ENCODE measurements around the gene ALX4.

GRCh38 chr11:44286911-44287310, 23.0 kb downstream of the ALX4 start:
- no peak for TF ChIP-seq CTCF (IDR thresholded peaks at IDR 0.05)
- TF ChIP-seq POLR2A (IDR thresholded peaks at IDR 0.05), result no peak

All from testis (tissue), 2 donors.